ENCODE results near the gene ADTRP. TPM values are rescaled to one million over a fixed set of nuclear protein-coding genes. Genes with fewer than 3 reads are reported as not detected.
"Not testable (repeated sequence)": the region's sequence is repeated elsewhere in the genome, so short reads cannot be mapped to it uniquely, and the experiment has no call there.

The ADTRP gene
- total and polyA plus RNA-seq, 2 of the 13 experiments (the other 11 are each of a cell fraction or from before 2014, with no cell fraction given), result not detected

DNA sequence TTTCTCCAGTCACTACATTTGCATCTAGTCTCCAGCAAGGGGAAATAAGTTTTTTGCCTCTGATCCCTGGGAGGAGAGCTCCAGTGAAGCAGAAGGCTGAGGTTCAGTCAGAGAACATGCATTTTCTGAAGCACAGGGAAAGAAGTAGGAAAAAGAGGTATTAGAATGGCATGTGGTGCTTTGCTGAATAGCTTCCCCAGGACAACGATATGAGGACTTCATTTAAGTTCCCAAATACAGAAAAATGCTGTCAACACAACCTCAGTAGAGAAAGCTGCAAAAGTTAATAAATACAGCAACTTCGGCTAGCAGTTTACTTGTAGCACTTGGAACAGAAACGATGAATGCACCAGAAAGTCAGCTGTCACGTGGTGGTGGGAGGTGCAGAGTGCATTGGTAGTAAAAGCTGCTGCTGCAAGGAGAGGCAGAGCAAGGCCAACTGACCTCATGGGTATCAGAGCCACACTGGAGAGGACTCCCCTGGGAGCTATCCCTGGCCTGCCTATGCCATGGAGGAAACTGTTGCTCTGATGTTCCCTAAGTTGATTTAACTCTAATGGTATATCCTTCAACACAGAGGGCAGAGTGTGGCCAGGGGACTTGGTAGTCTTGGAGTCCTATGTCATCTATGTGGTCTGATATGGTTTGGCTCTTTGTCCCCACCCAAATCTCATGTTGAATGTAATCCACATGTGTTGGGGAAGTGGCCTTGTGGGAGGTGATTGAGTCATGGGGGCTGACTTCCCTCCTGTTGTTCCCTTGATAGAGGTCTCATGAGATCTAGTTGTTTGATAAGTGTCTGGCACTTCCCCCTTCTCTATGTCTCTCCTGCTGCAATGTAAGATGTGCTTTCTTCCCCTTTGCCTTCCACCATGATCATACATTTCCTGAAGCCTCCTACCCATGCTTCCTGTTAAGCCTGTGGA is 85.9 kb downstream of the ADTRP start (continued):
- no peak for TF ChIP-seq PREB (CRISPR knock-in tag; IDR thresholded peaks at IDR 0.05)
- TF ChIP-seq EHMT2 (IDR thresholded peaks at IDR 0.05; ENCODE audit: borderline replicate concordance, low read depth, low read length), result 0 out of 2 replicates have a peak, but pooled peaks have one; percentile 49
- TF ChIP-seq GLI4 (CRISPR knock-in tag; IDR thresholded peaks at IDR 0.05; ENCODE audit: borderline replicate concordance), result no peak
- TF ChIP-seq CEBPG (CRISPR knock-in tag; IDR thresholded peaks at IDR 0.05), result no peak

GRCh38 chr6:11689847-11690246 is 88.8 kb downstream of the ADTRP start:
- intact Hi-C loops (cut with micrococcal nuclease; ENCODE audit: unreplicated experiment), result no loop called here
- H3K9me3 ChIP-seq (ENCODE audit: low read length), result no peaks in the 10 kb centered on the region
- H4K20me1 ChIP-seq (ENCODE audit: insufficient read depth, low read length), result no peaks in the 10 kb centered on the region
- no peaks in the 10 kb centered on the region for H3K4me1 ChIP-seq (ENCODE audit: insufficient read depth, low read length)
- CTCF ChIA-PET (ENCODE audit: low intra/inter-chr PET ratio, low total read pairs), result no interaction called here
- no peak overlapping the region for H3K4me2 ChIP-seq (ENCODE audit: low read depth, low read length)
- H3K27ac ChIP-seq (ENCODE audit: extremely low read length, insufficient read depth, low read length), result no peak overlapping the region
- 17% methylated on average over 3 of the region's 3 CpGs for WGBS (ENCODE audit: low lambda C conversion rate)
- in situ Hi-C loops (cut with HindIII; ENCODE audit: extremely low pct_ligation_motif_present, low pct_unique_long_range_greater_than_20kb), result no loop called here
- no peak overlapping the region for H2AFZ ChIP-seq (ENCODE audit: low read length)
- FAIRE-seq (no peak), ATAC-seq (no peak), DNase-seq (ENCODE audit: low spot score) (no peak)
- no peaks in the 10 kb centered on the region for H3K36me3 ChIP-seq (replicated peaks in 1 of 2; ENCODE audit: control insufficient read depth in 1 of 2, insufficient read depth in 2 of 2, low read length in 2 of 2)
- H3K4me3 ChIP-seq (replicated peaks in 1 of 3; ENCODE audit: insufficient read depth in 1 of 3, low read depth in 2 of 3, low read length in 3 of 3), result no peak overlapping the region
- POLR2A ChIA-PET, result no interaction called here
- H3K9ac ChIP-seq (ENCODE audit: insufficient read depth, low read depth, low read length), result no peak overlapping the region
- no peaks in the 10 kb centered on the region; a peak in 1 of 5 replicates for H3K27me3 ChIP-seq (ENCODE audit: control insufficient read depth in 1 of 2, insufficient read depth in 2 of 2, low read length in 2 of 2)
- no peak for TF ChIP-seq PTBP1 (IDR thresholded peaks at IDR 0.05; ENCODE audit: low read depth, low read length, poor library complexity, severe bottlenecking)
- no TSS peak for BruUV-seq (replicated peaks)
- no peaks in the 10 kb centered on the region for H3K79me2 ChIP-seq (ENCODE audit: insufficient read depth, low read length)

DNA sequence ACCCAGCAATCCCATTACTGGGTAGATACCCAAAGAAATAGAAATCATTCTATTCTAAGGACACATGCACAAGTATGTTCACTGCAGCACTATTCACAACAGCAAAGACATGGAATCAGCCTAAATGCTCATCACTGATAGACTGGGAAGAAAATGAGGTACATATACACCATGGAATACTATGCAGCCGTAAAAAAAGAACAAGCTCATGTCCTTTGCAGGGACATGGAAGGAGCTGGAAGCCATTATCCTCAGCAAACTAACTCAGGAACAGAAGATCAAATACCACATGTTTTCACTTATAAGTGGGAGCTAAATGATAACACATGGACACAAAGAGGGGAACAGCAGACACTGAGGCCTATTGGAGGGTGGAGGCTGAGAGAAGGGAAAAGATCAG is 89.2 kb downstream of the ADTRP start:
- H3K4me2 ChIP-seq (ENCODE audit: low read depth, low read length); ATAC-seq; H3K9ac ChIP-seq (ENCODE audit: insufficient read depth, low read depth, low read length); FAIRE-seq; in situ Hi-C loops (cut with HindIII; ENCODE audit: extremely low pct_ligation_motif_present, low pct_unique_long_range_greater_than_20kb); DNase-seq (ENCODE audit: low spot score); intact Hi-C loops (cut with micrococcal nuclease; ENCODE audit: unreplicated experiment); H2AFZ ChIP-seq (ENCODE audit: low read length); H3K27ac ChIP-seq (ENCODE audit: extremely low read length, insufficient read depth, low read length); H3K79me2 ChIP-seq (ENCODE audit: insufficient read depth, low read length); CTCF ChIA-PET (ENCODE audit: low intra/inter-chr PET ratio, low total read pairs); H3K4me1 ChIP-seq (ENCODE audit: insufficient read depth, low read length); H3K4me3 ChIP-seq (replicated peaks in 1 of 3; ENCODE audit: insufficient read depth in 1 of 3, low read depth in 2 of 3, low read length in 3 of 3); H3K36me3 ChIP-seq (replicated peaks in 1 of 2; ENCODE audit: control insufficient read depth in 1 of 2, insufficient read depth in 2 of 2, low read length in 2 of 2); POLR2A ChIA-PET; H3K9me3 ChIP-seq (ENCODE audit: low read length); H3K27me3 ChIP-seq (ENCODE audit: control insufficient read depth in 1 of 2, insufficient read depth in 2 of 2, low read length in 2 of 2); BruUV-seq (replicated peaks); H4K20me1 ChIP-seq (ENCODE audit: insufficient read depth, low read length): not testable (repeated sequence)
- WGBS (ENCODE audit: low lambda C conversion rate), result 75% methylated on average over 1 of the region's 1 CpG

Data from HepG2 (cell line).